ENCODE data around the gene RSL1D1.
"Not testable (repeated sequence)": the region's sequence is repeated elsewhere in the genome, so short reads cannot be mapped to it uniquely, and the experiment has no call there.

RSL1D1 gene

GRCh38 chr16:11843206-11843605, 8.1 kb downstream of the RSL1D1 start:
- DNase-seq, result no peak

GRCh38 chr16:11841026-11841425, 10.3 kb downstream of the RSL1D1 start:
- DNase-seq, result no peak

GRCh38 chr16:11836650-11837244, 14.6 kb downstream of the RSL1D1 start:
- no peak for DNase-seq

GRCh38 chr16:11835891-11836649, 15.3 kb downstream of the RSL1D1 start:
- DNase-seq, result no peak

- DNase-seq, result no peak
Observed at GRCh38 chr16:11835309-11835708, 16.0 kb downstream of the RSL1D1 start.

GRCh38 chr16:11833951-11834695, 17.2 kb downstream of the RSL1D1 start:
- DNase-seq, result no peak

GRCh38 chr16:11828696-11829095, 22.6 kb downstream of the RSL1D1 start:
- DNase-seq, result no peak

- DNase-seq, result not testable (repeated sequence)
Observed at GRCh38 chr16:11825520-11826165, 25.7 kb downstream of the RSL1D1 start.

- no peak for DNase-seq
Observed at GRCh38 chr16:11824362-11824761, 27.0 kb downstream of the RSL1D1 start.

GRCh38 chr16:11823645-11824044, 27.7 kb downstream of the RSL1D1 start:
- not testable (repeated sequence) for DNase-seq

- DNase-seq, result no peak
Observed at GRCh38 chr16:11819798-11820197, 31.5 kb downstream of the RSL1D1 start.

- not testable (repeated sequence) for DNase-seq
Observed at GRCh38 chr16:11818970-11819369, 32.4 kb downstream of the RSL1D1 start.

- DNase-seq, result no peak
Observed at GRCh38 chr16:11816123-11816522, 35.2 kb downstream of the RSL1D1 start.

- not testable (repeated sequence) for DNase-seq
Observed at GRCh38 chr16:11814800-11815199, 36.5 kb downstream of the RSL1D1 start.

GRCh38 chr16:11806721-11807120, 44.6 kb downstream of the RSL1D1 start:
- DNase-seq, result no peak

GRCh38 chr16:11805556-11805955, 45.8 kb downstream of the RSL1D1 start:
- DNase-seq, result no peak

- no peak for DNase-seq
Observed at GRCh38 chr16:11801481-11802021, 49.8 kb downstream of the RSL1D1 start.

GRCh38 chr16:11800382-11800718, 51.0 kb downstream of the RSL1D1 start:
- no peak for DNase-seq

- DNase-seq, result no peak
Observed at GRCh38 chr16:11799509-11800381, 51.6 kb downstream of the RSL1D1 start.

GRCh38 chr16:11799017-11799381, 52.3 kb downstream of the RSL1D1 start:
- no peak for DNase-seq

GRCh38 chr16:11797957-11798299, 53.4 kb downstream of the RSL1D1 start:
- DNase-seq, result no peak
